Measurements from ENCODE around the gene DDX27. TPM values are rescaled to one million over a fixed set of nuclear protein-coding genes. Genes with fewer than 3 reads are reported as not detected.

Gene DDX27
- total and polyA plus RNA-seq, 9 of the 15 experiments (the other 6 are each of a cell fraction or from before 2014, with no cell fraction given) = 17.9 to 79.3 (median 57.0) TPM

DNA sequence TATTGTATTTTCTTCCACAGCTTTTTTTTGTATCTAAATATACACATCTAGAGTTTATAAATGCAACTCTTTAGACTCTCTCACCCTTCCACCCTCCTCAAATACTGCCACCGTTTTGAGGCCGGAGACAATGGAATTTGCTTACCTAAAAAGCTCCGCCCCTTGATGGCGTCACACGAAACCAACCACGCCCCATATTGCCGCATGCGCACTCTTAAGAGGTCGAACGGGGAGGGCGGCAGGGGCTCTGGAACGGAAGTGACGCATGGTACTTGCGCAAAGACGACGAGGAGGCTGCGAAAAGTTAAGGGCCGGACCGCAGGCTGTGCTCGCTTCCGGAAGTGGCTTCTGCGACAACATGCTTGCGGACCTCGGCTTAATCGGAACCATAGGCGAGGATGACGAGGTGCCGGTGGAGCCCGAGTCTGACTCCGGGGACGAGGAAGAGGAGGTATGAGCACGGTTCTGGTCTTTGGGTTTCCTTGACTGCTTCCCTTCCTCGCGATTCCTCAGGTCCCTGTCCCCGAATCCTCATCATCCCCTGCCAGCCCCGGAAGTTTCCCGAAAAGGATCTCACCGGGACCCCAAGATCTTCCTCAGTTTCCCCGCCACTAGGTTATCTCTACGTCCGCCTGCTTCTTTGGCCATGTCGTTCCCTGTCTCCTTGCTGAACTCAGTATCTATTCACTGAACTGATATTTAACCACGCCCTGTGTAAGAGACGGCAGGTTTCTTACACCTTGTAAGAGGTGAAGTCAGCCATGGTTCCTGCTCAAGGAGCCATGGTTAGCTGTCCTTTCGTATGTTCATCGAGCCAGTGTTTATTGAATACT is at the start of gene DDX27 (continued):
- TF ChIP-seq, protein P1, sequence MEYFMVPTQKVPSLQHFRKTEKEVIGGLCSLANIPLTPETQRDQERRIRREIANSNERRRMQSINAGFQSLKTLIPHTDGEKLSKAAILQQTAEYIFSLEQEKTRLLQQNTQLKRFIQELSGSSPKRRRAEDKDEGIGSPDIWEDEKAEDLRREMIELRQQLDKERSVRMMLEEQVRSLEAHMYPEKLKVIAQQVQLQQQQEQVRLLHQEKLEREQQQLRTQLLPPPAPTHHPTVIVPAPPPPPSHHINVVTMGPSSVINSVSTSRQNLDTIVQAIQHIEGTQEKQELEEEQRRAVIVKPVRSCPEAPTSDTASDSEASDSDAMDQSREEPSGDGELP (CRISPR knock-in tag; IDR thresholded peaks at IDR 0.05; ENCODE audit: borderline replicate concordance) = no peak; the same call in 1 of the 2 replicates
- TF ChIP-seq GTF2E2 (tag; IDR thresholded peaks at IDR 0.05) (0 out of 2 replicates have a peak, but pooled peaks have one; percentile 68), TAL1 (IDR thresholded peaks at IDR 0.05) (no peak), FOXP1 (CRISPR knock-in tag; IDR thresholded peaks at IDR 0.05) (0 out of 2 replicates have a peak, but pooled peaks have one; percentile 12), ZZZ3 (IDR thresholded peaks at IDR 0.05) (0 out of 2 replicates have a peak, but pooled peaks have one; percentile 28), JUNB (CRISPR knock-in tag; conservative IDR thresholded peaks at IDR 0.05) (no peak), SIN3B (IDR thresholded peaks at IDR 0.05; ENCODE audit: low read depth) (0 out of 2 replicates have a peak, but pooled peaks have one; percentile 38), SMARCC2 (IDR thresholded peaks at IDR 0.05; ENCODE audit: low read depth) (no peak), ZFP1 (CRISPR knock-in tag; IDR thresholded peaks at IDR 0.05) (no peak), OTX1 (CRISPR knock-in tag; IDR thresholded peaks at IDR 0.05) (no peak), SETDB1 (IDR thresholded peaks at IDR 0.05; ENCODE audit: low read length) (no peak), SRSF1 (IDR thresholded peaks at IDR 0.05; ENCODE audit: low read depth, low read length) (no peak), MGA (IDR thresholded peaks at IDR 0.05) (no peak), MYNN (IDR thresholded peaks at IDR 0.05) (no peak), MYNN (CRISPR knock-in tag; IDR thresholded peaks at IDR 0.05) (no peak), NCOA4 (IDR thresholded peaks at IDR 0.05; ENCODE audit: partially characterized antibody) (no peak), HDAC6 (IDR thresholded peaks at IDR 0.05; ENCODE audit: low read depth, low read length) (no peak)
